GM23338 (cell line): ENCODE data around the gene MYO5A.

Experiments
- CTCF ChIP-seq, 2 experiments: fragments of 200-600 bp in 1 of 2; sonication (generic) in 1 of 2; conservative IDR thresholded peaks; 2 replicates each; pipeline versions ENCODE4 v1.5.1 to v1.6.1; 2016 to 2017; ENCODE audit warnings: antibody characterized with exemption in 2 of 2, low read depth in 2 of 2, mild to moderate bottlenecking in 2 of 2, moderate library complexity in 1 of 2
- JUNB ChIP-seq: IDR thresholded peaks from one replicate; pipeline ENCODE4 v1.6.1; 2016; ENCODE audit warnings: antibody characterized with exemption; ENCODE audit not compliant: unreplicated experiment

- TF ChIP-seq CTCF (conservative IDR thresholded peaks at IDR 0.05; ENCODE audit: low read depth in 2 of 2), result no peak
- no peak for TF ChIP-seq JUNB
Observed at GRCh38 chr15:52527911-52528563, 643 bp downstream of the MYO5A start.
